Stimulated activated CD4-positive, alpha-beta T cell treated with anti-CD3 and anti-CD28 coated beads, Interleukin-15, amount 100 ng/mL, for 1 hour (primary cell): ENCODE data around the gene PAGR1.
A peak's percentile ranks its signal among the peaks of the same experiment; 100 is the strongest.
"Not testable (repeated sequence)": the region's sequence is repeated elsewhere in the genome, so short reads cannot be mapped to it uniquely, and the experiment has no call there.

ENCODE experiments used
- DNase-seq, 2 donors: peaks; one replicate each; pipeline ENCODE4 v3.0.0-alpha.2; 2020; ENCODE audit warnings: low read depth in 1 of 2, low spot score in 1 of 2

The PAGR1 gene

GRCh38 chr16:29815793-29816693 is at the start of gene PAGR1:
Gene PAGR1 (plus strand): TSS chr16:29816152. CDS start chr16:29816526, 374 bp downstream.
- peak; percentile 96 to 98 for DNase-seq

GRCh38 chr16:29766571-29766970 is 49.4 kb upstream of the PAGR1 start:
- DNase-seq = no peak

GRCh38 chr16:29767062-29767461 is 48.9 kb upstream of the PAGR1 start:
- DNase-seq = no peak

GRCh38 chr16:29769507-29769906 is 46.4 kb upstream of the PAGR1 start:
- no peak for DNase-seq

GRCh38 chr16:29770250-29770929 is 45.6 kb upstream of the PAGR1 start:
- DNase-seq = no peak

- DNase-seq = not testable (repeated sequence)
Observed at GRCh38 chr16:29772330-29772729, 43.6 kb upstream of the PAGR1 start.

GRCh38 chr16:29774730-29775129 is 41.2 kb upstream of the PAGR1 start:
- DNase-seq = no peak

- DNase-seq = no peak
Observed at GRCh38 chr16:29775742-29776408, 40.1 kb upstream of the PAGR1 start.

- no peak for DNase-seq
Observed at GRCh38 chr16:29777576-29778350, 38.2 kb upstream of the PAGR1 start, which contains the start of gene ZG16. Gene ZG16 (plus strand): TSS chr16:29778256. CDS start chr16:29779267, 1,011 bp downstream.

- no peak for DNase-seq
Observed at GRCh38 chr16:29779474-29779873, 36.5 kb upstream of the PAGR1 start.

GRCh38 chr16:29783094-29783953 is 32.6 kb upstream of the PAGR1 start:
- not testable (repeated sequence) for DNase-seq

GRCh38 chr16:29784157-29784556 is 31.8 kb upstream of the PAGR1 start:
- no peak for DNase-seq

GRCh38 chr16:29784901-29785500 is 31.0 kb upstream of the PAGR1 start:
- peak; percentile 59 to 65 for DNase-seq

- DNase-seq = not testable (repeated sequence)
Observed at GRCh38 chr16:29787155-29787554, 28.8 kb upstream of the PAGR1 start.

- DNase-seq = no peak
Observed at GRCh38 chr16:29789775-29790182, 26.2 kb upstream of the PAGR1 start.

GRCh38 chr16:29790183-29790948 is 25.6 kb upstream of the PAGR1 start, which contains the start of gene KIF22:
Gene KIF22 (plus strand): TSS chr16:29790751. CDS start chr16:29790760, 9 bp downstream.
- peak; percentile 99 to 100 for DNase-seq

GRCh38 chr16:29790949-29791844 is 24.8 kb upstream of the PAGR1 start:
- DNase-seq = no peak
